Skeletal muscle satellite cell (primary cell): ENCODE data around the gene ADAMTSL2.

Experiments used
- H3K27me3 ChIP-seq: 2 replicates; pipeline ENCODE4 v1.7.0; 2013; ENCODE audit warnings: low read length; ENCODE audit not compliant: control insufficient read depth, insufficient read depth
- H3K36me3 ChIP-seq: 2 replicates; pipeline ENCODE4 v1.7.0; 2013; ENCODE audit warnings: mild to moderate bottlenecking, control low read depth, low read length; ENCODE audit not compliant: insufficient read depth
- H3K4me1 ChIP-seq: 2 replicates; pipeline ENCODE4 v1.7.0; 2013; ENCODE audit warnings: low read length; ENCODE audit not compliant: control insufficient read depth, insufficient read depth
- H3K4me2 ChIP-seq: 2 replicates; pipeline ENCODE4 v1.7.0; 2013; ENCODE audit warnings: mild to moderate bottlenecking, low read length
- H3K4me3 ChIP-seq: 2 replicates; pipeline ENCODE4 v1.7.0; 2013; ENCODE audit warnings: low read length
- H3K9ac ChIP-seq: 2 replicates; pipeline ENCODE4 v1.7.0; 2013; ENCODE audit warnings: mild to moderate bottlenecking, low read depth, low read length, moderate library complexity
- H3K9me3 ChIP-seq: replicated peaks from 2 replicates; pipeline ENCODE4 v1.7.0; 2013; ENCODE audit warnings: mild to moderate bottlenecking, control low read depth, low read length

Gene ADAMTSL2

DNA sequence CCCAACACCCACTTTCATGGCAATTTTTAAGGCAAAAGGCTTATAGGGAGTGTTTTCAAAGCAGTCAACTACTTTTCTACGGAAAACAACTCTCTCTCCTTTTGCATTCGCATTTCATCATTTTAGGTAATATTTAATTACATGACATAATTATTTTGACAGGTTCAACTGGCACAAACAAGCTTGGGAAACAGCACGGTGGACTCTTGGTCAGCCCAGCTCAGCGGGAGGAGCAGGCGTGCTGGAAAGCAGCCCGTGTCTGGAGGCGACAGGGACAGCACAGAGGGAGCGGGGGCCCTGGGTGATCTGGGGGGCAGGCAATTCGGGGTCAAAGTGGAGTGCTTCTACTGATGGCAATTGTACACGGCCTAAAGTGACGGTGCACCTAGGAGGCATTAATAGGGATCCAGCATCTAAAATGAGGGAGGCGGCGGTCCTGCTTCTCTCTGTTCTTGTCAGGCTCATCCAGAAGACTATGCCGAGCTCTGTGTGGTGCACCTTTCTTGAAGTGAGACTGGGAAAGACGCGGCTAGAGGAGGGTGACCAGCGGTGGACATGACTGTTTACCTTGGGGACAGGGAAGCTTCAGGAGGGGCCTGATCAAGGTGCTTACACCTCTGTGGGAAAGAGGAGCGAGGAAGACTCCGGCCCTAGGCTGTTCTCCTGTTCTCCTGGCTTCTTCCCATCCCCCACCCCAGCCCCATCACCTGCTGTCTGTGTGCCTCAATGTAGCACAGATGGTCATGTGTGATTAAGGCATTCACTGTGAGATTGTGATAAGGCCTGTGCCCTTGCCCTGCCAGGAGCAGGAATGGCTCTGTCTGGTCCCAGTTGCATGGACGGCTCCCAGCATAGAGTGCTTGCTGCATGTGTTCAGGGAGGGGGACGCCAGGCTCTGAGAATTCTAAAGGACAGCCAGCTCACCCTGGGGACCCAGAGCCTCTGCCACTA is 13.1 kb upstream of the ADAMTSL2 start:
- Histone ChIP-seq H3K36me3 (no peaks in the 10 kb centered on the region), H3K27me3 (peaks cover 39% of the 10 kb centered on the region), H3K4me1 (no peaks in the 10 kb centered on the region), H3K9me3 (no peaks in the 10 kb centered on the region), H3K9ac (no peak overlapping the region), H3K4me3 (no peak overlapping the region), H3K4me2 (no peak overlapping the region)

DNA sequence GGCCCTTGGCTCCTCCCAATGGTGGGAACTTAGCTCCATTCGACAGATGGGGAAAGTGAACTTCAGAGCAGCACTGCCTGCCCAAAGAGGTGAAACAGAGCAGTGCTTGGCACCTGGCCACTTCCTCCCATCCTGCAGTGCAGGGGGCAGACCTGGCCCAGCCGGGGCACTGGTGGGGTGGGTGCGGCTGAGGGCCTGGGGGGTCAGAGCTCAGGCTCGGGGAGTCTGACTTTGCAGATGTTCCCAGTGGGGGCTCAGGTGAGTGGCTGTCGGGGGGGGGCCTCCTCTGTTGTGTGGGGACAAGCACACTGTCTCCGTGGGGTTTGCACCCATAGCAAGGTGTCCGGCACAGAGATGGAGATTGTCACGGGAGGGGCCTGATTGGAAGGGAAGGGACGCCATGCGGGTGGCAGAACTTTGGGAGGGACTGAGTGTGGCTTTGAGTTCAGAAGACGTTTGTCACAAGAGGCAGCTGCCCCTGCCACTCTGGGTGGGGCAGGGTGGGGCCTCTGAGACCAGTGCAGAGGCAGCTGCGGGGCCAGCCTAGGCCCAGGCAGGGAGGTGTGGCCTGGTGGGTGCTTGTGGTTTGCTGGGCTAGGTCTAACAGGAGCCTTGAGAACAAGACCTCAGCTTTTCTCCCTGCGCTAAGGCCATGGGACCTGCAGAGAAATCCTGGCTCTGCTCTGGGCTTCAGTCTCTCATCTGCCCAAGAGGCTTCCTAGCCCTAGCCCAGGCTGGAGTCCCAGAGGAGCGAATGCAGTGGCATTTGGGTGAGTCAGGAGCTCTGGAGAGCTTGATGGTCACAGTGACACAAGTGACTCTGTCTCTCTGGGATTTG is 12.2 kb upstream of the ADAMTSL2 start:
- Histone ChIP-seq H3K36me3 (no peaks in the 10 kb centered on the region), H3K4me2 (no peak overlapping the region), H3K27me3 (peaks cover 42% of the 10 kb centered on the region), H3K4me1 (peaks cover 7% of the 10 kb centered on the region), H3K9ac (no peak overlapping the region), H3K4me3 (no peak overlapping the region), H3K9me3 (no peaks in the 10 kb centered on the region)

DNA sequence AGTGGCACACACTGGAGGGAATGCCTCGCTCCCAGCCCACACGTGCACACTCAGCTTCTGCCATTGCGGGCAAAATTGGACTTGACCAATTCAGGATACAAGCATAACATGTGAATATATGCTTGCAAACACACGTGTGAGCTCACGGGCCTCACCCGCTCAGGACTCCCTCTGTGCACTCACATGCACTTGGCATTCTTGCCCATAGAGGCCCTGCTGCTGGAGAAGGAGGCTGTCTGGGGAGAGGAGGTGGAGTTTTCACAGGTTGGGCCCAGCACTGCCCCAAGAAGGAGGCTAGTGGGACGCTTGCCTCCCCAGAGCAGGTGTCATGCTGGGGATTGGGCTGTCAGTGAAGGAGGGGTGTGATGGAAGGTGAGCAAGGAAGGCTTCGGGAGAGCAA is 11.4 kb upstream of the ADAMTSL2 start:
- peaks cover 50% of the 10 kb centered on the region for H3K27me3 ChIP-seq
- peaks cover 9% of the 10 kb centered on the region for H3K4me1 ChIP-seq
- no peaks in the 10 kb centered on the region for H3K36me3 ChIP-seq
- H3K4me2 ChIP-seq = no peak overlapping the region
- H3K4me3 ChIP-seq = no peak overlapping the region
- no peak overlapping the region for H3K9ac ChIP-seq
- no peaks in the 10 kb centered on the region for H3K9me3 ChIP-seq

DNA sequence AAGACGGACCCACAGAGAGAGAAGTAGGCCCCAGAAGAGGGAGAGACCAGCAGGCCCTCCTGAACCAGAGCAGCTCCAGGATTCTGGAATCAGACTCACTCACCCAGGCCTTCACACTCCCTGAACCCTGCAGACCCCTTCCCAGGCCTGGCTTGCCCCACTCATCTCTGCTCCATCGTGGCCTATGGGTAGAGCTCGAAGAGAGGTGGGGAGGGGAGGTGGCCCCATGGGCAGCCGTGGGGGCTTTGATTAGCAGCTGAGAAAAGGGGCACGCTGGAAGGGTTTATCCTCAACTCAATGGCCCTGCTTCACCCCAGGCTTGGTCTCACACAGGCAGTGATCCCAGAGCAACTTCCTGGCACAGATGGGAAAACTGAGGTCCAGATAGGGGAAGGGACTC is 10.4 kb upstream of the ADAMTSL2 start:
- Histone ChIP-seq H3K36me3 (no peaks in the 10 kb centered on the region), H3K27me3 (peaks cover 61% of the 10 kb centered on the region), H3K9me3 (no peaks in the 10 kb centered on the region), H3K4me2 (no peak overlapping the region), H3K4me3 (no peak overlapping the region), H3K9ac (no peak overlapping the region), H3K4me1 (peaks cover 20% of the 10 kb centered on the region)

DNA sequence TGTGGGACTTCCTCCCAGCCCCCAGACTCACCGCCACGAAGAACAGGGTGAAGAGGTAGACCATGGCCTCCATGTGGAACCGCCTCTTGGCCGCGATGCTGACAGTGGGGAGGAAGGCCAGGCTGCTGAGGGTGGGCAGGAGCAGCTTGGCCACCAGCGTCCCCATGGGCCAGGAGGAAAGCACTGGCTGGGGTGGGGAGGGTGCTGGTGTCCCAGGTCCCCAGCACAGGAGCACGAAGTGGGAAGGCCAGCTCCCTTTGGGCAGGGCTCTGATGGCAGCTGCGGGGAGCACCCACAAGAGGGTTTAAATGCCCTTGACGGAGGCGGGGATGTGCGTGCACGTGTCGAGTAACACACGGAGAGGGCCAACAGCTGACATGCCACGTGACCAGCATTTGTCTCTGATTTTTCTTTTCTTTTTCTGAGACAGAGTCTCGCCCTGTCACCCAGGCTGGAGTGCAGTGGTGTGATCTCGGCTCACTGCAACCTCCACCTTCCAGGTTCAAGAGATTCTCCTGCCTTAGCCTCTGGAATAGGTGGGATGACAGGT is 9.8 kb upstream of the ADAMTSL2 start, which contains the start of gene MYMK:
Gene MYMK (minus strand): TSS at position 281 of the 550 bp plus-strand sequence. CDS start 115 bp downstream, at position 166.
- peaks cover 20% of the 10 kb centered on the region for H3K4me1 ChIP-seq
- peaks cover 67% of the 10 kb centered on the region for H3K27me3 ChIP-seq
- H3K9ac ChIP-seq = no peak within 1 kb of the TSS
- H3K9me3 ChIP-seq = no peaks in the 10 kb centered on the region
- H3K4me3 ChIP-seq = no peak within 1 kb of the TSS
- H3K36me3 ChIP-seq = no peaks in the 10 kb centered on the region
- H3K4me2 ChIP-seq = no peak within 1 kb of the TSS

DNA sequence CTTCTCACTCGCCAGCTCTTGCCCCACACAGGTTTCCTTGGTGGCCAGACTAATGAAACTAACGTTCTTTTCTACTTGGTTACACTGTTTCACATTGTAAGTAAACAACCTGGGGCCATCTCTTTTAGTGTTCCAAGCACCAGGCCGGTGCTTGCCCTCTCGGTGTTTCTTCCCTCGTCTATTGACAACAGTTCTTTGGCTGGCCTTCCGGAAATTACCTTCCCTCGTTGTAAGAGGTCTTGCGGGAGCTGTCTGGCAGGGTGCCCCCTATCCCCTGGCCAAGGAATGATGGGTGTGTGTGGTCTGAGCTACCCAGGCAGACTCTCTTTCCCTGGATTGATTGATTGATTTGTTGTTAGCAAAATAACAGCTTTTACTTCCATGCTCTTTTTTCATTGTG is 8.8 kb upstream of the ADAMTSL2 start:
- no peak overlapping the region for H3K4me2 ChIP-seq
- H3K27me3 ChIP-seq = peaks cover 73% of the 10 kb centered on the region
- H3K9me3 ChIP-seq = no peaks in the 10 kb centered on the region

DNA sequence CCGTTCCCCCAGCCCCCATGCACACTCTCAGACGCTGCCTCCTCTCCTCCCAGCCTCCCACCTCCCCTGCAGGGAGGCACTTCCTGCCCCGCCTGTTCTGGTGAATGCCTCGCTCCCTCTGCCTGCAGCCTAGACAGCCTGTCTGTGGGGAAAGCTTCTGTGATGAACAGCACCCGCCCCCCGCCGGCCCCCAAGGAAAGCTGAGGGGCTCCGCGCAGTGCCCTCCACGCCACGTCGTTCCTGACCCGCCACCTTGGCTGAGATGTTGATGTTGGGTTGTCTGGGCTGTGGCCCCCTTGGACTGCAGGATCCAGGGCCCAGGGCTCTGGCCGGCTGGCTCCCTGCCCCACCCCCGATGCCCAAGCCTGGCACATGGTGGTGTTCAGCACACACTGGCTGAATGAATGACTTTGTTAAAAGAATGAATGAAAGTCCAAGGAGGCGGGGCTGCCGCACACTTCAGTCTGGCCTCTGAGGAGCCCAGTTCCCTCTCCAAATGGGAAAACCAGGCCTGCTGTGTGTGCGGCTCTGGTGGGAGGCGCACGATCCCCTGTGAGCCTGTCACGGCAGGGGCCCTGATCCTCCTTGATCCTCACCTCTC is 7.7 kb upstream of the ADAMTSL2 start:
- peaks cover 79% of the 10 kb centered on the region for H3K27me3 ChIP-seq
- H3K4me2 ChIP-seq = no peak overlapping the region
- H3K4me3 ChIP-seq = no peak overlapping the region
- no peak overlapping the region for H3K9ac ChIP-seq
- H3K4me1 ChIP-seq = peaks cover 20% of the 10 kb centered on the region
- no peaks in the 10 kb centered on the region for H3K9me3 ChIP-seq
- no peaks in the 10 kb centered on the region for H3K36me3 ChIP-seq

More for the DNA sequence above, 8.8 kb upstream of the ADAMTSL2 start:
- Histone ChIP-seq H3K36me3 (no peaks in the 10 kb centered on the region), H3K9ac (no peak overlapping the region), H3K4me3 (no peak overlapping the region), H3K4me1 (peaks cover 20% of the 10 kb centered on the region)

DNA sequence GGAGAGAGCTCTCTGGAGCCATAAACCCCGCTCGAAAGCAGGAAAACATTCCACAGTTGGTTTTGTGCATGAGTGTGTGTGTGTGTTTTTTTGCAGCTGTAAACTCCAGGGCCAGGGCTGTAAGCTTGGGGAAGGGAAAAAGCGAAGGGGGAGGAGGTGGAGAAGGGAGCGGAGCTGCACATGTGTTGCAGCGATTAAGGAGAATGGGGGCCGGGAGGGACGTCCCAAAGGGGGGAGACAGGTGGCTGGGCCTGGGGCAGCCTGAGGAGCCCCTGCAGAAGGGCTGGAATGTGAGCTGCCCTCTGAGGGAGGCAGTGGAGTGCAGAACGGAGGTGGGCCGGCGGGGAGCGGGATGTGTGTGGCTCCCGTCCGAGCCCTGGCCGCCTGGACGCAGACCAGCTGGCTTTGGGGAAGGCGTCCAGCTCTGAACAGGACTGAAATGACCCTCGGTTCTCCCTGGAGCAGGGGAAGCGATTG is 7.0 kb upstream of the ADAMTSL2 start:
- Histone ChIP-seq H3K4me3 (no peak overlapping the region), H3K9ac (no peak overlapping the region), H3K4me1 (peaks cover 20% of the 10 kb centered on the region), H3K27me3 (peaks cover 80% of the 10 kb centered on the region), H3K36me3 (no peaks in the 10 kb centered on the region), H3K9me3 (no peaks in the 10 kb centered on the region), H3K4me2 (no peak overlapping the region)

DNA sequence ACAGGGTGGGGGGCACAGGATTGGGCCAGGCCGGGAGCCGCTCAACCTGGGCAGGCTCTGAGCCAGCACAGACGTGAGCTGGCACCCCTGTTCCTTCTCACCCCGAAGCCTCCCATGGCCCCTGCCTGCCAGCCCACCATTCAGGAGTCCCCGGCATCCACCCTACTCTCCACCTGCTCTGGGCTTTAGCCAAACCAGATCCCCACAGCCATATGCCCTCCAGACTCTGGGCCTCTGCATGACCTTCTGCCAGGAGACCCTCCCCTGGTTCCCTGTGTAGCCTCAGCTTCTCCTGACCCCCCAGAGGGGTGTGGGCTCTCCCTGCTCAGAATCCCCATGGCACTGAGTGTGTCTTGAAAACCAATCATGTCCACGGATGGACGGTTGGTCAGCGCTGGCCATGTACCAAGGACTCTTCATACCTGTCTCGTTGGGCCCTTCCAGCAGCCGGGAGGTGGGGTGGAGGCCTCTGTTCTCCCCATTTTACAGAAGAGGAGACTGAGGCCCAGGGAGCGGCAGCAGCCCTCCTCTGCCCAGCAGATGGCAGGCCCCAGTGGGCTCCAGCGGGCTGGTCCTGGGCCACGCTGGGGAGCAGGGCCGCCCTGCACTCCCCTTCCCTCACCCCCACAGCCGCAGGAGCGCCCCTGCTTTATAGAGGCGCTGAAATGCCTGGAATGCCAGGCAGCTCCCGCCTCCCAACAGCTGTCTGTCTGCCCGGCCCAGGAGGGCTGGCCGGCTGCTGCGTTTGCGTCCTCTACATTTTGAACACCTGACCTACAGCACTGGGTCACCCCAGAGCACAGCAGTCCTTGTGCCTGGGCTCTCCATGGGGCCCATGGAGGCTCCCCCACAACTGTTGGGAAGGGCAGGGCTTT is 6.3 kb upstream of the ADAMTSL2 start:
- peaks cover 22% of the 10 kb centered on the region for H3K4me1 ChIP-seq
- H3K27me3 ChIP-seq = peaks cover 85% of the 10 kb centered on the region
- no peak overlapping the region for H3K4me2 ChIP-seq
- no peak overlapping the region for H3K9ac ChIP-seq
- H3K4me3 ChIP-seq = no peak overlapping the region
- no peaks in the 10 kb centered on the region for H3K36me3 ChIP-seq
- H3K9me3 ChIP-seq = no peaks in the 10 kb centered on the region

DNA sequence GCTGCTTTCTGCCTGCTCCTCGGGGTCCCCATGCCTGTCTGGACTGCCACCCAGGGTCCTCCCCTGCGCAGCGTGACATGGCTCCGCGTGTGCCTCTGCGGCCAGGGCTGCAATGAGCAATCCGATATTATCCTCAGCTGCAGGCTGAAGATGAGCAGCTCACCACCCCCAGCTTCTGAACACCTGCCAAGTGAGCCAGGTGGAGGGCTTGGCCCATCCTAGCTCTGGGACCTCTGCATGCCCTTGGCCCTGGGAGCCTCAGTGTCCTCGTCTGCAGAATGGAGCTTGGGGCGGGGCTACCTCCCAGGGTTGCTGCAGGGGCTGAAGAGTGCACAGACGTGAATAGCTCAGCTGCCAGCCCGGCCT is 5.6 kb upstream of the ADAMTSL2 start:
- Histone ChIP-seq H3K27me3 (peaks cover 87% of the 10 kb centered on the region), H3K36me3 (no peaks in the 10 kb centered on the region), H3K9me3 (no peaks in the 10 kb centered on the region), H3K9ac (no peak overlapping the region), H3K4me1 (peaks cover 22% of the 10 kb centered on the region), H3K4me2 (no peak overlapping the region), H3K4me3 (no peak overlapping the region)
